ENCODE results near the gene OR6M1.

The OR6M1 gene, protein sequence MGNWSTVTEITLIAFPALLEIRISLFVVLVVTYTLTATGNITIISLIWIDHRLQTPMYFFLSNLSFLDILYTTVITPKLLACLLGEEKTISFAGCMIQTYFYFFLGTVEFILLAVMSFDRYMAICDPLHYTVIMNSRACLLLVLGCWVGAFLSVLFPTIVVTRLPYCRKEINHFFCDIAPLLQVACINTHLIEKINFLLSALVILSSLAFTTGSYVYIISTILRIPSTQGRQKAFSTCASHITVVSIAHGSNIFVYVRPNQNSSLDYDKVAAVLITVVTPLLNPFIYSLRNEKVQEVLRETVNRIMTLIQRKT

DNA sequence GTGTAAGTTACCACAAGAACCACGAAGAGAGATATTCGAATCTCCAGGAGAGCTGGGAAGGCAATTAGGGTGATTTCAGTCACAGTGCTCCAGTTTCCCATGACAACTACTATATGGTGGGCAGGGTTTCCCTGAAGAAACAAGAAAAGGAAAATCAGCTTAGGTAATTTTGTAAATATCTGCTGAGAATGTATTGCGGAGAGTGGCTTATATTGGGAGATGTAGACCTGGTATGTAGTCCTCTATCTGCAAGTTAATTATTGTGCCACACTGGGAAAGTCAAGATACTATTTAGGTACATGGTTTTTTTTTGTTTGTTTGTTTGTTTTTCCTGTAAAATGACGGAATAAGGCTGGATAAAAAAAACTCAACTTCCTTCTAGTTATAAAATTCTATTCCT, at the start of gene OR6M1:
TSS of gene OR6M1 (minus strand) at position 101 of the 400 bp plus-strand sequence. CDS start at position 101, 0 bp downstream.
- DNase-seq: no peak

DNA sequence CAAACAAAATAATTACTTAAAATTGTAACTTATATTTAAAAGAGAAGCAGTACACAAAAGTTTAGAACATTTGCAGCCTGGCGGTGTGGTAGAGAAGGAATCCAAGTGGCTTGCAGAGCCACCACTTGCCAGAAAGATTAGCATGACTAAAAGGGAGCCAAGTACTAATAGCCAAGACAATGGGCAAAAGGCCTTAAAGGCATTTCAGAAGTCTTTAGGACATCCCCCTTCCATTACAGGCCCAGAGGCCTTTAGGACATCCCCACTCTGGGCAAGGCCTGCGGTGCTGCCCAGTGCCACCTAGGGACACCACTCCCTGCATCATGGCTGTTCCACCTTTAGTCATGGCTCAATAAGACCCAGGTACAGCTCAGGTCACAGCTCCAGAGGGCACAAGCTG, 46.9 kb upstream of the OR6M1 start:
- no peak for DNase-seq

DNA sequence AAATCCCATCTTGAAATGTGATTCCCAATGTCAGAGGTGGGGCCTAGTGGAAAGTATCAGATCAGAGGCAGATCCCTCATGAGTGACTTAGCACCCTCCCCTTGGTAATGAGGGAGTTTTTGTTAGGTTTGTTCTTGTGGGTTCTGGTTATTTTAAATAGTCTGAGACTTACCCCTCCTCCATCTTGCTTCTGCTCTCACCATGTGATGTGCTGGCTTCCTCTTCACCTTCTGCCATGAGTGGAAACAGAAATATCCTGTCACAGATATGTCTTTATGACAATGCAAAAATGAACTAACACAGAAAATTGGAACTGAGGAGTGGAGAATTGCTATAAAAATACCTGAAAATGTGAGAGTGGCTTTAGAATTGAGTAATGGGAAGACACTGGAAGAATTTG, 46.2 kb upstream of the OR6M1 start:
- no peak for DNase-seq

DNA sequence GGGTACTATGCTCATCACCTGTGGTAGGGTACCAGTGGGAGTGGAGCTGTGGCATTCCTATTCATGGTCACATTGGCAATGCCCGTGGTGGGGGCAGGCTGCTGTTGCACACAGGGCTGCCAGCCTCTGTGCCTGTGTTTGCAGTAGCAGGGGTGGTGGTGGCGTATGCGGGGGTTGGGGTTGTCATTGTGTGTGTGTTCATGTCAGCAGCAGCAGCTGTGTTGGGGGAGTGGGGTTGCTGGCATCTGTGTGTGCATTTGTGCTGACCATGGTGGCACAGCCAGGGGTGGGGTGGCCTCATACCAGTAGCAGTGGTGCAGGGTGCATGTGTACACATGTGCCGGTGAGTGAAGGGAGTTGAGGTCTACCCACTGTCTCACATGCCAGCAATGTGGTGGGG, 45.0 kb upstream of the OR6M1 start:
- no peak for DNase-seq

DNA sequence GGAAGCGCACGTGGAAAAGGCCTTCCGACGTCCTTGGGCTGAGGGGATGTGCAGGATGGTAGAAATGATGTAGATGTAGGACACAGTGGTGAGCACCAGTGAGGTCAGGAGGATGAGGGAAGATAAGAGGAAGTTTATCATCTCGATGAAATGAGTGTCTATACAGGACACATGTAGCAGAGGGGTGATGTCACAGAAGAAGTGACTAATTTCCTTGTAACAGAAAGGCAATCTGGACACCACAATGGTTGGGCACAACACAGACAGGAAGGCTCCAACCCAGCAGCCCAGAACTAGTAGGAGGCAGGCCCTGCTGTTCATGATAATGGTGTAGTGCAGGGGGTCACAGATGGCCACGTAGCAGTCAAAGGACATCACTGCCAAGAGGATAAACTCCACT, 35.0 kb upstream of the OR6M1 start:
- DNase-seq: no peak

DNA sequence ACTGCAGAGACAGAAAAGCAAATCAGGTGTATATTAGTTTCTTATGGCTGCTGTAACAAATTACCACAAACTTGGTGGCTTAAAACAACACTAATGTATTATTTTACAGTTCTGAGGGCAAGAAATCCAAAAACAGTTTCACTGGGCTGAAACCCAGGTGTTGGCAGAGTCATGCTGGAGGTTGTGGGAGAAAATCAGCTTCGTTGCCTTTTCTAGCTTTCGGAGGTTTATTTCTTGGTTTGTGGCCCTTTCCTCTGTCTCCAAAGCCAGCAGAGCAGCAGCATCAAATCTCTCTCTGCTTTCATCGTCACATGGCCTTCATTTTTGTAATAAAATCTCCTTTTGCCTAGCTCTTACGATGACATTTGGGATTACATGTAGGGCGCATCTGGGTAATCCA, 33.0 kb upstream of the OR6M1 start:
- no peak for DNase-seq

DNA sequence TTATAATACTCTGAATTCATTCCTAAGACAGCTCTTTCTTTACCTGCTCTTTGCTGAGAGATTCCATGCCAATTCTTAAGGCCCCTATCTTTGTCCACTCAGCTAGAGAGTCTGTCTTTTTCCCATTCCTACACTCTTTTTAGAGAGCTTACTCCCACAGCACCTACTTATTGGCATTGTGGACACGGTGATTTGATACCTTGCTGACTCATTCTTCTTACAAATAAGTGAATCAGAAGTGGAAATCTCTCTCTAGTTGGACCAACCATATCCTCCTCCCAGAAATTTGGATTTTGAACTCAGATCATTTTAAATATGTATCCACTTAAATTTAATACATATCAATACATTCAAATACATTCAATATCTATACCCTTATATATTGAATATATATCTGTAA, 32.5 kb upstream of the OR6M1 start:
- no peak for DNase-seq

DNA sequence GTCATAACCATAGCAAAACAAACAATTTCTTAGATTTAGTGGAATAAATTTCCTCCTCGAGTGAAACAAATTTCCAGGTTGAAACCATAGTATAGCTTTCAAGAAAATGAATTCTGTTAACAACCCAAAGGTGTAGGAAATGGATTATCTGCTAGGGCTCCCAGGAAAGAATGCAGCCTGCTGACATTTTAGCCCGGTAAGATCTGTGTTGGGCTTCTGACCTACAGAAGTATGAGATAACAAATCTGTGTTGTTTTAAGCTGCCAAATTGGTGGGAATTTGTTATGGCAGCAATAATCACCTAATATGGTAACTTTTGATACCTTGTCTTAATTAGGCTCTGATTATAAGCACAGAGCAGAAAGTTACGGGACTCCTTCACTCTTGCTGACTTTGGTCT, 32.0 kb upstream of the OR6M1 start:
- no peak for DNase-seq

DNA sequence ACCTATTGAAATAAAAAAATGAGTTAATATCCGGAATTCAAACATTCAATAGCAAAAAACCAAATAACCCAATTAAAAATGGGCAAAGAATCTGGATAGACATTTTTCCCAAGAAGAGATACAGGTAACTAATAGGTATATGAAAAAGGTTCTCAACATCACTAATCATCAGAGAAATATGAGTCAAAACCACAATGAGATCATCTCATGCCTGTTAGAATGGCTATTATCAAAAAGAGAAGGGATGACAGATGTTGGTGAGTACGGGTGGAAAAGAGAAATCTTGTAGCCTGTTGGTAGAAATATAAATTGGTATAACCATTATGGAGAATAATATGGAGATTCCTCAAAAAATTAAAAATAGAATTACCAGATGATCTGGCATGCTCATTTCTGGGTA, 26.9 kb upstream of the OR6M1 start:
- no peak for DNase-seq

DNA sequence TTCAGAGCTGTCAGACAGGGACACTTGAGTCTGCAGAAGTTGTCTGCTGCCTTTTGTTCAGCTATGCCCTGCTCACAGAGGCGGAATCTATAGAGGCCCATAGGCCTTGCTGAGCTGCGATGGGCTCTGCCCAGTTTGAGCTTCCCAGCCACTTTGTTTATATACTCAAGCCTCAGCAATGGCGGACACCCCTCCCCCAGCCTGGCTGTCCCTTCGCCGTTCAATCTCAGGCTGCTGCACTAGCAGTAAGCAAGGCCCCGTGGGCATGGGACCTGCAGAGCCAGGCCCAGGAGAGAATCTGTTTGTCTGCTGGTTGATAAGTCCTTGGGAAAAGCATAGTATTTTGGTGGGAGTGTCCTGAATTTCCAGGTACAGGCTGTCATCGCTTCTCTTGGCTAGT, 23.6 kb upstream of the OR6M1 start:
- DNase-seq: no peak

DNA sequence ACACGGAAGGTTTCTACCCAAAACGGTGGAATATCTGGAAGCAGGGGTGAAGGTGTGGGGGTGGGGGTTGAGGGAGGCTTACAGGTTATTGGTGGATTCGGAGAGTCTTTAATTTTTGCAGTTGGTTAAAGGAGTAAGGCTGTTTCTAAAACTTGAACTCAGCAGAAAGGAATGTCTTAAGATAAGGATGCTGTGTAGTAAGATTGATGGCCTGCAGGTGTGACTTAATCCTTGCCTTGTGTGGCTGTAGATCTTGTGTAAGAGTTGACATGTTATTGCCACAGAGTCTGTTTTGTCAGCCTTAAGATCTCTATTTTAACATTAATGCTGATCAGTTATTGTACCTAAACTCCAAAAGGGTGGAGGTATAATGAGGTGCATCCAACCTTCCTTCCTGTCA, 16.4 kb upstream of the OR6M1 start:
- no peak for DNase-seq

DNA sequence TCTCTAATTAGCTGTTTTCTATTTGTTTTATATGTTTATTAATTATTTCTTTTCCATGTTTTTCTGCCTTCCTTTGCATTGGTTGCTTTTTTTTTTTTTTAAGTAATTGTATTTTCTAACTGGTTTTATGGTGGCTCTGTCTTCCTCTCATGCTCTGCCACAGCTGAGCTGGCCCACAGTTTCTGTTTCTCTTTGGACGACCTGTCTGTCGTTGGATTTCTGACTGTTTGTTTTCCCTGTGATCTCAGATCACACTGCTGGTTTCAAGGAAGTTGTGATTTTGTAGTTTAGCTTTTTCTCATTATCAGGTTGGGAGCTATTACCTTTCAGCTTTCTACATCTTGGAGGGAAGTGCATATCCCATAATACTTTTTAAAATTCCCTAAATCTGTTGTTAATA, 15.9 kb upstream of the OR6M1 start:
- no peak for DNase-seq

DNA sequence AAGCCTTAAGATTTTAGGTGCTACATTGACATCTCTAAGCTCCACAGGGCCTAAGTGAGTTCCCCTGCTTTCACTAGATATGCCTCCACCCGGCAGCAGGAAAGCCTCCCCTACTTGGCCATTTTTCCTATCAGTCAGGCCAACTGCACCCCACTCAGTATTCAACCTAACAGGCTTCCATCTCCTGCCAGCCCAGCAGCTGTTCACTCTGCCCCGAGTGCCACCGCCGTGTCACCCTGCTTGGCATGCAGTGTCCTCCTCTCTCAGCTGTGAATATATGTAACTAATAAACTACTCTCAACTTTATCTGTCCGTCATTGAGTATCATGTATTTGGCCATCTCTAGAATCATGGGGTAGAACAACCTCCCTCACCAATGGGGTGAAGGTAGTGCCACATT, 9.0 kb upstream of the OR6M1 start:
- no peak for DNase-seq

DNA sequence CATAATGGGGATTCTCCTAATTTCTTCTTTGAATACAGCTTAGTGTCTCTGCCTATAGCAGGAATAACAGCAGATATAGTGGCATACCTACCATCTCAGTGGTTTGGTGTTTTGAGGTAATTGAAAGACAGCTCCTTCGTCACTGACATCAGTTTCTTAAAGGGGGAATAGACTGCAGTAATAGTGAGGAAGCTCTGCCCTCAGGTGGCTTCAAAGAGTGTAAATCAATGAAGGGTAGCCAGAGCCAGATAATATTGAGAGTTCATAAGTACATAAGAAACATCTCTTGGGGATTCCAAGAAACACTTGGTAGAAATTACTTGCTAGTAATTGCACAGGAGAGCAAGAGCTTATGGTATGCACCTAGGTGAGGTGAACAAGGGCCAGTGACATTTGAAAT, 4.4 kb downstream of the OR6M1 start:
- DNase-seq: no peak

DNA sequence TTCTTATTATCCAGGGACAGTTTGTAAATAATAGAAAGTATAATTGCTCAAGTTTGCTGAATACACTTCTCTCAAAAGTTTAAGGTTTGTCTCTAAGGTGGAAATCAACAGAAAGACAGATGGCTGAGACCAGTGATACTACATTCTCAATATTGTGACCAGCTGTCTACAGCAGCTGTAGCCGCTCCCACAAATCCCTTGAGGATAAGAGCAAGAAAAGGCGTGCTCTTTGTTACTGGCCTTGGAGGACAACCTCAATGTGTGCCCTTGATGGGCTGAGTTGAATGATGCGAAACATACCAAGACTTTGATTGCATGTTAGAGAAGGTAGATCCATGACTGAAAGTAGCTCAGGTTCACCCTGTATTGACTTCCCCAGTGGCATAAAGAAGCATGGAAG, 6.1 kb downstream of the OR6M1 start:
- no peak for DNase-seq

DNA sequence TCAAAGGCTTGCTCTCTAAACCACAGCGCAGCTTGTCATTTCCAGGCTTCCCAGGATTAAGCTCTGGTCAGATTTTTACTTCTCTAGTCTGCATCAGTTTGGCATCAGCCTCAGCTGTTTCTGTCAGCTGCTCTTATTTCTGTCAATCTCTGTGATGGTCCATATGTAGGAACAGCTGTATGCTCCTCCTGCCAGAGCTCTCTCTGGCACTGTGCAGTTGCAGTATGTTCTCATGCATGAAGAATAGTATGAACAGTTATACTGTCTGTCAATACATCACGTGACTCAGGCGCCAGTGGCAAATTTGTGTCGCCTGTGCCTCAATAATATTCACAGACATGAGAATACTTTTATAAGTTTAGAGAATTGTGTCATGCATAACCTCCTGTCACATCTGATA, 6.7 kb downstream of the OR6M1 start:
- DNase-seq: no peak

DNA sequence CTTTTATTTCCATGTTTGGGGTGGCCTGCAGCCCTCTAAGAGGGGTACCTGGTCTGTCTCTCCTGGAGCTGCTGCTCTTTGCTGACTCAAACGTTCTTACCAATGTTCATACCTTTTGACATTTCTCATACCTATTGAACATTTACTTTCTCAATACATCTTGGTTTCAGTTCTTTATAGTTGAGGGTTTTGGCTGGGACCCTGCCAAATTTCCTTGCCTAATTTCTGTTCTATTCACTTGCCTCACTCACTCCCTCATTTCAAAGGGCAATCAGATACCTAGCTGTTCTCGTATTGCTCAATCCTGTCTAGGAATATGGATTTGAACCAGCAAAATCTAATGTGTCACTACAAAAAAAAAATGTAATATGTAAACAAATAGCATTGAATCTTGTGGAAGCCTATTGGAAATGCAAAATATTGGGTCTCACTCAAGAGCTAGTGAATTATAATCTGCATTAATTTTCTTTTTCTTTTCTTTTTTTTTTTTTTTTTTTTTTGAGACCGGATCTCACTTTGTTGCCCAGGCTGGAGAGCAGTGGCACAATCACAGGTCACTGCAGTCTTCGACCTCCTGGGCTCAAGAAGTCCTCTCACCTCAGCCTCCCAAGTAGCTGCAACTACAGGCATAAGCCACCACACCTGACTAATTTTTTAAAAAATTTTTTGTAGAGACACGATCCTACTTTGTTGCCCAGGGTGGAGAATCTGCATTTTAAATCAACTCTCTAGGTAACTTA, 7.5 kb downstream of the OR6M1 start:
- DNase-seq: no peak

DNA sequence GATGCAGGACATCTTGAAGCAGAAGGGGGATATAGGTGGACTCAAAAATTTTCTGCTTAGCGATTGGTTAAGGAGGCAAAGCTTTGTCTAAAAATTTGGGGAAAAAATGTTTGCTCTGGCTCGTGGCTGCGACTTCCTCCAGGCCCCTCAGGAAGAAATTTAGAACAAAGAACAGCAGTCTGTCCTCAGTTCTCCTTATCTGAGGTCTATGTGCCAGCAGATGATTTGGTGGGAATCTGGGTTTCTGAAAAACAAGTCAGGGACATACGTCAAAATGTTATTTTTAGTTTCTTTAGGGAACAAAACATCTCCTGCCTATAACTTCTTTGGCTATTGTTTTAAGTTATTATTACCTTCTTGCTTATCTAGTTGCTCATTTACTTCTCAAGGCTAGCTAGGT, 8.1 kb downstream of the OR6M1 start:
- DNase-seq: no peak

DNA sequence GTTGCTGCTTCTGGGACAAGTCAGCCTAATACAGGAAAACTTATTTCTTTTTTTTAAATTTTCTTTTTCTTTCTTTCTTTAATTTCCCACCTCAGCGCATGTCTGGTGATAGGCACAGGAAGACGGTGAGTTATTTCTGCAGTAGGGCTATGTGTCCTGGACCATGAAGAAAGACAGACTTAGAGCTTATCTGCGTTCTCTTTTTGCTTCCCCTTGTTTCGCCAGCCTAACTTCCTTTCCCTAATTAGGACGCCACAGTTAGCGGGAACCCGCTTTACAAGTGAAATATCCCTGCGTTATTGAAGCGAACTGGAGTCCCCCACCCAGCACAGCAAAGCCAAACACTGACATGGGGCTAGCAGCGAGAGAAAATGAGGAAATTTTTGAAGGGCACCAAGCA, 8.6 kb downstream of the OR6M1 start:
- no peak for DNase-seq

DNA sequence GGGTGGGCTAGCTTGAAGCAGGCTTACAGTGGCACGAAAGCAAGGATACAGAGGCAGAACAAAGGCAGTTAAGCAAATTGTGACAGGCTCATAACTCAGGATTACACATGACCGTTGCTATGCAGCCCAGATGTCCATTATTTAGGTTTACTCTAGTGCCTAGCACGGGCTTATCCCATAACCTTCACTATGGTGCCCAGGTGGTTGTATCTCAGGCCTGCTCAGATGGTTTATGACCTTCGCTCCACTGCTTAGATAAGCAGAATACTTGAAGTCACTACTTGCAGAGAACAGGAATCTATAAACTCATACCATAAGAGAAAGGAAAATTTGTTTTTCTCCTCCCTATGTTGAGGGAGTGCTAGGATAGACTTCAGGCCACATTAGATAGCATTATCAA, 9.0 kb downstream of the OR6M1 start:
- no peak for DNase-seq

DNA sequence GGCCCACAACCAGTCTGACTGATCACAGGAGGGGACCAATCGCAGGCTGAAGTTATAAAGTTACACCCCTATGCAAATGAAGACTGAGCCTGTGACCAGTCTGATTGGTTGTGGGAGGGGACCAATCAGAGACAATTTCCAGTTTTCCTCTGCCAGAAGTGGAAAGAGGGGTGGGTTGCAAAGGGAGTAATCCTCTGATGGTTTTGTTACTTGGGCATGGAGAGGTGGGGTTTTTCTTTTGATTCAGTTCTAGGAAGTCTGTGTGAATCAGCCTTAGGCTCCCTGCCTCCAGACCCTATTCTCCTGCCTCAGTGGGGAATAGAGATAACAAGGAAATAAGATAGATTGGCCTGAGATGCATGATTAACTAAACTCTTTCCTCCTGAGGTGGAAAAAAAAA, 9.9 kb downstream of the OR6M1 start:
- no peak for DNase-seq

DNA sequence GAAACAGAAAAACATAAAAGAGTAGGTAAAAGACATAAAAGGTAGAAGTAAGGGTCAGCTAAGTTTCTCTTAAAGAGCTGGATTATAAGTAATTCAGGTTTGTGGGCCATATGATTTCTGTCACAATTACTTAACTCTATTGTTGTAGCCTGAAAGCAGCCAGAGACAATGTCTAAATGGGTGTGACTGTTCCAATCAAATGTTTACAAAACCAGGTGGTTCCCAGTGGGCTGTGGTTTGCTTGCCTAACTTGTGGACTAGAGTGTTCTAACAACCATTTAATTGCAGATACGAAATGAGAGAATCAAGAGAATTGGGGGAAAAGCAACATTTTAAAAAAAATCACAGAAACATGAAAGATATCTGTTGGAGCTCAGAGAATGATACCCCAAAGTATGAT, 22.6 kb downstream of the OR6M1 start:
- no peak for DNase-seq

DNA sequence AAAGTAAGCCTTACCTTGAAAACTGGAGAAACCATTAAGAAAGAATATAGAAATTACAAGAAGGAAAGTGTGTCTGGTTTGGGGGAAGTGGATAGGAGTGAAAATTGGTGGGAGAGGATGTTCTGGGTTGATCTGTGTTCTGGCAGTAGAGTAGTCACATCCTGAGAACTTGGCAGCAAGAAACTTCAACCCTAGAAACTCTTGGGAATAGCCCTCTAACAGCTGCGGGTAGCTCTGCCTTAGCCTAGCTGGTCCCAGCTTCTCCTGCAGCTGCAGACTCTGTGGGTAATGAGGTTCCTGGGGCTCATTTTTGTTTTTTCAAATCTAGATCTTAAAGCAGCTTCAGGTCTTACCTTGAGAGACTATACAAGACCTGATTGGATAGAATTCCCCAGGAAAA, 27.6 kb downstream of the OR6M1 start:
- no peak for DNase-seq

DNA sequence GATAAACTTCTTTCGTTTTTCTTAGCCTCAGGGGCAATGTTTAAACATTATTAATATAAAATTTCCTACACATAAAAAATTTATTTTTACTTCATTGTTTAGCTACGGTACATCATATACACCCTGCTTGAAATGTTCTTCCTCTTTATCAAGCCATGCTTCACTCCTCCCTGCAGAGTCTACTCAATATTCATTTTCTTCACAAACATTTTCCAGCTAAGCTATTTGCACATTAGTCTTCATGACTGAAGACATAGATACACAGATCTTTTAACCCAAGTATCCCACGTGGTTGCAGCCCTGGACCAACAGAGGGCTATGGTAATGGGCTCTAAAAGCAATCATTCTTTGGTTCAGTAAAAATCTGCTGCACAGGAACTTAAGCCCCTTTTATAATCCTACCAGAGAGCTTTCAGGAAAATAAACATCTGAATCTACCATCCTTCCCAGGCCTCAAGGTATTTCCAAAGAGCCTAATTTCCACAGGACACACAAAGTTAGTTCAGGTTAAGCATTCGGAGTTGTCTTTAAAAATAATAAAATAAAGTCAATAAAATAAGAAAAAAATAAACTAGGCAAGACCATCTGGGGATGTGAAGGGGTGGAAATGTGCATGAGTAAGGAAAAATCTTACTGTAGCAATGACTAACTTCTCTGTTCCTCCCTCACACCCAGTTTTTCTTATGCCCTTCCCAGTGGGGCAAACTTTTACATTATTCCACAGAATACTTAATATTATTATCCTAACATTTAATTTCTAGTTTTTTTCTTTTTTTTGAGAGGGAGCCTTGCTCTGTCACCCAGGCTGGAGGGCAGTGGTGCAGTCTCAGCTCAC, 30.2 kb downstream of the OR6M1 start:
- no peak for DNase-seq
